ENCODE data around the gene PHACTR2. TPM values are rescaled to one million over a fixed set of nuclear protein-coding genes. Genes with fewer than 3 reads are reported as not detected.

Gene PHACTR2
- total and polyA plus RNA-seq, 9 donors, result 19.5 to 66.5 (median 34.4) TPM

GRCh38 chr6:143802833-143803565, 125.2 kb downstream of the PHACTR2 start:
- peaks cover 3% of the 10 kb centered on the region for H3K9me3 ChIP-seq (replicated peaks; ENCODE audit: control insufficient read depth, low read depth, low read length)
- H3K4me1 ChIP-seq (ENCODE audit: control insufficient read depth, insufficient read depth, low read length), result no peaks in the 10 kb centered on the region

DNA sequence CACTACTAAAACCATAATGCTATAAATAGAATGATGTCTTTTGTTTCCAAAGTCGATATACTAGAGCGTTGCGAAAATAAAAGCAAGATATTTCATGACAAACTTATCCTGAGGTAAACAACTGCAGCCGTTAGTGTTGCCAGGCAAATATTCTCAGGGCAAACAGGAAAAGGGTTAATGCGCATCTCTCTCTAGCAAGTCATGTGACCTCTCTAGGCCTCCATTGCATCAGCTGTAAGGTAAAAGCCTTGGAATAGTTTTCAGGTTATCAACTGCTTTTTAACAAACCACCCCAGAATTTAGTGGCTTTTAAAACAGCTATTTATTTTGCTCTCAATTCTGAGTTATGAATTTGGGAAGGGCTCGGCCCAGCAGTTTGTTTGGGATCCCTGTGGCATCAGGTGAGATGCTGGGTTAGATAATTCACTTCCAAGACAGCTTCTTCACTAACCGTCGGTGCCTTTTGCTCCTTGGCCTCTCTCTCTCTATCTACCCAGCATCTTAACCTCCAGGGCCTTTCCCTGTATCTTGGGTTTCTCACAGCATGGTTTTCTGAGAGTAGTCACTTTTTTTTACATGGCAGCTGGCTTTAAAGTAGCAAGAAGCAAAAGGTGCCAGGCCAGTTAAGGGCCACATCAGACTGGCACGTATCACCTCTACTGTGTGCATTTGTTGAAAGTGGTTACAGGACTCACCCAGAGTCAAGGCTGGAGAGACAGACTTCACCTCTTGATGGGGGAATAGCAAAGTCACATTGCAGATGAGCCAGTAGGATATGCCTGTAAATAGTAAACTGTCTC, 126.2 kb downstream of the PHACTR2 start:
- WGBS (ENCODE audit: insufficient coverage), result 86% methylated on average over 1 of the region's 9 CpGs
- H3K27me3 ChIP-seq (ENCODE audit: control insufficient read depth, insufficient read depth, low read length), result no peaks in the 10 kb centered on the region
- H3K4me1 ChIP-seq (ENCODE audit: control insufficient read depth, insufficient read depth, low read length), result no peaks in the 10 kb centered on the region
- H3K27ac ChIP-seq (ENCODE audit: low read length), result no peak overlapping the region
- H3K36me3 ChIP-seq (ENCODE audit: control insufficient read depth, insufficient read depth, low read length), result peaks cover 29% of the 10 kb centered on the region
- DNase-seq, result no peak
- H3K9me3 ChIP-seq (replicated peaks; ENCODE audit: control insufficient read depth, low read depth, low read length), result peaks cover 3% of the 10 kb centered on the region
- no peak overlapping the region for H3K4me3 ChIP-seq (ENCODE audit: low read length)

More at GRCh38 chr6:143802833-143803565, 125.2 kb downstream of the PHACTR2 start:
- Histone ChIP-seq H3K27me3 (ENCODE audit: control insufficient read depth, insufficient read depth, low read length) (no peaks in the 10 kb centered on the region), H3K27ac (ENCODE audit: low read length) (no peak overlapping the region), H3K4me3 (ENCODE audit: low read length) (no peak overlapping the region), H3K36me3 (ENCODE audit: control insufficient read depth, insufficient read depth, low read length) (peaks cover 26% of the 10 kb centered on the region)
- WGBS (ENCODE audit: insufficient coverage), result 94% methylated on average over 3 of the region's 8 CpGs
- DNase-seq, result no peak

DNA sequence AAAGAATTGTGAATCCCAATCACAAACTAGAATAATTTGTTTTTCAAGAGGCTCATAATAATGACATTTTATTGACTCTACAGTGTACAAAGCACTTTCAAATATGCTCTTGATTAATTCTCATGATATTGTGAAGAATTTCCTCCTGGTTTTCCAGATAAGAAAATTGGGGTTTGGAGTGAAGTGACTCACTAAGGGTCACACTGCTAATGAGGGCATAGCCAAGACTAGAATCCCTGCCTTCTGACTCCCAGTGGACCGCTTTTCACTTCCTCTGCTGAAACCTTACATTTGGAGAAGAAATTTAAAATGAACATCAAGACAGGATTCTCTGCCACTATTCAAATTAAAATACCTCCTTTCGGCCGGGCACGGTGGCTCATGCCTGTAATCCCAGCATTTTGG, 127.1 kb downstream of the PHACTR2 start:
- H3K9me3 ChIP-seq (replicated peaks; ENCODE audit: control insufficient read depth, low read depth, low read length), result peaks cover 3% of the 10 kb centered on the region
- H3K27ac ChIP-seq (ENCODE audit: low read length), result no peak overlapping the region
- DNase-seq, result no peak
- H3K4me3 ChIP-seq (ENCODE audit: low read length), result no peak overlapping the region
- H3K27me3 ChIP-seq (ENCODE audit: control insufficient read depth, insufficient read depth, low read length), result no peaks in the 10 kb centered on the region
- H3K36me3 ChIP-seq (ENCODE audit: control insufficient read depth, insufficient read depth, low read length), result peaks cover 29% of the 10 kb centered on the region
- no peaks in the 10 kb centered on the region for H3K4me1 ChIP-seq (ENCODE audit: control insufficient read depth, insufficient read depth, low read length)
- WGBS (ENCODE audit: insufficient coverage), result 50% methylated on average over 3 of the region's 4 CpGs

GRCh38 chr6:143806282-143807102, 128.7 kb downstream of the PHACTR2 start:
- H3K27ac ChIP-seq (ENCODE audit: low read length), result no peak overlapping the region
- DNase-seq, result peak; percentile 47
- H3K4me1 ChIP-seq (ENCODE audit: control insufficient read depth, insufficient read depth, low read length), result no peaks in the 10 kb centered on the region
- no peaks in the 10 kb centered on the region for H3K9me3 ChIP-seq (replicated peaks; ENCODE audit: control insufficient read depth, low read depth, low read length)
- H3K27me3 ChIP-seq (ENCODE audit: control insufficient read depth, insufficient read depth, low read length), result no peaks in the 10 kb centered on the region
- WGBS (ENCODE audit: insufficient coverage), result 95% methylated on average over 4 of the region's 8 CpGs
- H3K4me3 ChIP-seq (ENCODE audit: low read length), result no peak overlapping the region
- H3K36me3 ChIP-seq (ENCODE audit: control insufficient read depth, insufficient read depth, low read length), result peaks cover 26% of the 10 kb centered on the region

DNA sequence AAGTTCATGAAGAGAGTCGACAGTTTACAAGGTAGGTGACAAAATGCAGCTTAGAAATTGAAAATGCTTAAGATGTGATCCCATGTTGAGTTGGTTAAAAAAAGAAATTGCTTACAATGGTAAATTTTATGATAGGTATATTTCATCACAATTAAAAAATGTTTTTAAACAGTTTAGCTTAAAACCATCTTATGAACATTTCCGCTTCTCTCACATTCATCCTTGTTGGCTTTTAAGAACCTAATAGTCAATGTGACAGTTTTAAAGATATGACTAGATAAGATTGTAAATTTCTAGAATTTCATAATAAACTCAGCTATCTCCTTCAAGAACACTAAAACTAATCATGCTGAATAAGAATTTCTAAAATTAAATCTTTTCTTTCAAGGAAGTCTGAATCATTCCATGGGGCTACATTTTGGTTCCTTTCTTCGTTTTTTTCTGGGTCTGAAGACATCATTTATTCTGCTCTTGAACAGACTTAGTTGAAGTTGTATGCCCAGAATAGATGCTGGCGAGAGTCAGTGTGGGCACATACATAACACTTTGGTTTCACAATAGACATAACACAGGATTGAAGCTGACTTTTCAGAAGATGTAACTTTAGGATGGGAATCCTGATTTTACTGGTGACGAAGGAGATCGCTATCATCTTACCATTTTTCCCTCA, 129.5 kb downstream of the PHACTR2 start:
- Histone ChIP-seq H3K27me3 (ENCODE audit: control insufficient read depth, insufficient read depth, low read length) (no peaks in the 10 kb centered on the region), H3K27ac (ENCODE audit: low read length) (no peak overlapping the region), H3K36me3 (ENCODE audit: control insufficient read depth, insufficient read depth, low read length) (peaks cover 25% of the 10 kb centered on the region), H3K4me1 (ENCODE audit: control insufficient read depth, insufficient read depth, low read length) (peaks cover 3% of the 10 kb centered on the region), H3K9me3 (replicated peaks; ENCODE audit: control insufficient read depth, low read depth, low read length) (no peaks in the 10 kb centered on the region), H3K4me3 (ENCODE audit: low read length) (no peak overlapping the region)
- 82% methylated on average over 2 of the region's 6 CpGs for WGBS (ENCODE audit: insufficient coverage)
- no peak for DNase-seq

- peak overlapping the region; percentile 60 for H3K27ac ChIP-seq (ENCODE audit: low read length)
- H3K4me3 ChIP-seq (ENCODE audit: low read length), result no peak overlapping the region
- no peaks in the 10 kb centered on the region for H3K9me3 ChIP-seq (replicated peaks; ENCODE audit: control insufficient read depth, low read depth, low read length)
- peaks cover 22% of the 10 kb centered on the region for H3K36me3 ChIP-seq (ENCODE audit: control insufficient read depth, insufficient read depth, low read length)
- no peak for DNase-seq
- no peaks in the 10 kb centered on the region for H3K27me3 ChIP-seq (ENCODE audit: control insufficient read depth, insufficient read depth, low read length)
- H3K4me1 ChIP-seq (ENCODE audit: control insufficient read depth, insufficient read depth, low read length), result peaks cover 6% of the 10 kb centered on the region
- WGBS (ENCODE audit: insufficient coverage), result 100% methylated on average over 1 of the region's 2 CpGs
Measured at GRCh38 chr6:143810745-143811144, 133.0 kb downstream of the PHACTR2 start.

- WGBS (ENCODE audit: insufficient coverage), result no CpG with 5 or more reads among the region's 2 CpGs
- DNase-seq, result peak; percentile 91
- peak overlapping the region; percentile 94 for H3K27ac ChIP-seq (ENCODE audit: low read length)
Measured at GRCh38 chr6:143811501-143812157, 133.9 kb downstream of the PHACTR2 start.

GRCh38 chr6:143817621-143818020, 139.9 kb downstream of the PHACTR2 start:
- peaks cover 30% of the 10 kb centered on the region for H3K36me3 ChIP-seq (ENCODE audit: control insufficient read depth, insufficient read depth, low read length)

More at GRCh38 chr6:143811501-143812157, 133.9 kb downstream of the PHACTR2 start:
- Histone ChIP-seq H3K4me3 (ENCODE audit: low read length) (no peak overlapping the region), H3K9me3 (replicated peaks; ENCODE audit: control insufficient read depth, low read depth, low read length) (no peaks in the 10 kb centered on the region), H3K4me1 (ENCODE audit: control insufficient read depth, insufficient read depth, low read length) (peaks cover 6% of the 10 kb centered on the region), H3K27me3 (ENCODE audit: control insufficient read depth, insufficient read depth, low read length) (no peaks in the 10 kb centered on the region), H3K36me3 (ENCODE audit: control insufficient read depth, insufficient read depth, low read length) (peaks cover 21% of the 10 kb centered on the region)

DNA sequence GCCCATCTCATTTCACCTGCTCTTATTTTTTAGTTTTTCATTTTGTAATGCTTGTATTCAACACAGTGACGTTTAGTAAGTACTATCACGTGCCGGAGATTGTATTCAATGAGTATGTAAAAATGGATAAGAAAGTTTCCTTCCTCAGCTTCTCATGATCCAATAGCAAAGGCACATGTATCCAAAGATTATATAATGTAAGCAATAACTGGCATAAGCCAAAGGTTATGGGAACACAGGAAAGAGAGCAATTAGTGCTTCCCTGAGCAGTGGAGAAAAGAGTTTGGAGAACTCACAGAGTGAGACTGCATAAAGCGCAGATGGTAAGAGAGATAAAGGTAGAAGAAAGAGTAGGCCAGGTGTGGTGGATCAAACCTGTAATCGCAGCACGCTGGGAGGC, 143.6 kb downstream of the PHACTR2 start:
- no peak for DNase-seq
- H3K4me1 ChIP-seq (ENCODE audit: control insufficient read depth, insufficient read depth, low read length), result peaks cover 2% of the 10 kb centered on the region
- H3K4me3 ChIP-seq (ENCODE audit: low read length), result no peak overlapping the region
- WGBS (ENCODE audit: insufficient coverage), result no CpG with 5 or more reads among the region's 6 CpGs
- no peak overlapping the region for H3K27ac ChIP-seq (ENCODE audit: low read length)
- peaks cover 25% of the 10 kb centered on the region for H3K36me3 ChIP-seq (ENCODE audit: control insufficient read depth, insufficient read depth, low read length)
- H3K9me3 ChIP-seq (replicated peaks; ENCODE audit: control insufficient read depth, low read depth, low read length), result no peaks in the 10 kb centered on the region
- no peaks in the 10 kb centered on the region for H3K27me3 ChIP-seq (ENCODE audit: control insufficient read depth, insufficient read depth, low read length)

More at GRCh38 chr6:143817621-143818020, 139.9 kb downstream of the PHACTR2 start:
- Histone ChIP-seq H3K4me3 (ENCODE audit: low read length) (no peak overlapping the region), H3K27ac (ENCODE audit: low read length) (no peak overlapping the region), H3K27me3 (ENCODE audit: control insufficient read depth, insufficient read depth, low read length) (no peaks in the 10 kb centered on the region), H3K4me1 (ENCODE audit: control insufficient read depth, insufficient read depth, low read length) (no peaks in the 10 kb centered on the region), H3K9me3 (replicated peaks; ENCODE audit: control insufficient read depth, low read depth, low read length) (no peaks in the 10 kb centered on the region)
- DNase-seq, result no peak
